Gastrocnemius medialis (tissue), 4 donors: ENCODE results near the gene WDR62.

ENCODE experiments used
- CTCF ChIP-seq, 5 experiments: fragments of 450-650 bp in 3 of 5; fragments of 200-600 bp in 2 of 5; sonication (generic) in 2 of 5; IDR thresholded peaks in 4 of 5; conservative IDR thresholded peaks in 1 of 5; 1 replicate in 4 of 5; 2 replicates in 1 of 5; pipeline ENCODE4 v1.5.1; 2016 to 2019; ENCODE audit warnings: antibody characterized with exemption in 5 of 5, mild to moderate bottlenecking in 3 of 5, moderate library complexity in 3 of 5
- POLR2A ChIP-seq, 2 donors: fragments of 450-650 bp; IDR thresholded peaks; one replicate each; pipeline ENCODE4 v1.6.1; 2017; ENCODE audit warnings: antibody characterized with exemption in 2 of 2, mild to moderate bottlenecking in 2 of 2, moderate library complexity in 2 of 2

GRCh38 chr19:36090910-36091695 lies 36.4 kb downstream of the WDR62 start:
- TF ChIP-seq CTCF (IDR thresholded peaks at IDR 0.05 in 4 of 5, conservative IDR thresholded peaks at IDR 0.05 in 1 of 5) (no peak), POLR2A (IDR thresholded peaks at IDR 0.05) (no peak)
